Activated CD4-positive, alpha-beta T cell treated with anti-CD3 and anti-CD28 coated beads, Interleukin-2, Interleukin-6, amounts not matched to agents 100 ng/mL and 50 ng/mL, durations not matched to agents 16 hours and 8 hours (primary cell): ENCODE data around the gene TUBB2B.

Experiments used
- DNase-seq: peaks from one replicate; pipeline ENCODE4 v3.0.0-alpha.2; 2020

Gene TUBB2B

DNA sequence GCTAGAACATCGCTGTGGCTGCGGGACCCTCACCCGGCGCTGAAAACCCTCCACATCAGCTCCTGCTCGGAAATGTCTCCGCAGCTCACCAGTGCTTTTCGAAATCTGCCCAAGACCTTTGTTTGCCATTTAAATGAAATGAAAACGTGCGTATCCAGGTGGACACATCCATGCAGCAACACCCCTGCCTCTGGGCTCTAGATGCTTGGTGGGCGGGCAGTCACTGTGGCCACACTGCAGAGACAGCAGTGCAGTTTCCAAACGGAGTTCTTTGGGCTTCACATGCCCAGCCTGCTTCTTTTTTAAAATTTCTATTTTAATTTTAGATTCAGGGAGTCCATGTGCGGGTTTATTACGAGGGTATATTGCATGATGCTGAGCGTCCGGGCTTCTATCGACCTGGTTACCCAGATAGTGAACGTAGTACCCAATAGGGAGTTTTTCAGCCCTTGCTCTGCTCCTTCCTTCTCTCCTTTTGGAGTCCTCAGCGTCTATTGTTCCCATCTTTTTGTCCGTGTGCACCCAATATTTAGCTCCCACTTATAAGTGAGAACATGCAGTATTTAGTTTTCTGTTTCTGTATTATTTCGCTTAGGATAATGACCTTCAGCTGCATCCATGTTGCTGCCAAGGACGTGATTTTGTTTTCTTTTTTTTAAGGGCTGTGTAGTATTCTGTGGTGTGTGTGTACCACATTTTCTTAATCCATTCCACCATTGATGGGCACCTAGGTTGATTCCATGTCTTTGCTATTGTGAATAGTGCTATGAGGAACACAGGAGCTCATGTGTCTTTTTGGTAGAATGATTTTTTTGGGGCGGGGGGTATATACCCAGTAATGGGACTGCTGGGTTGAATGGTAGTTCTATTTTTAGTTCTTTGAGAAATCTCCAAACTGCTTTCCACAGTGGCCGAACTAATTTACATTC is 4.8 kb upstream of the TUBB2B start:
- no peak for DNase-seq

DNA sequence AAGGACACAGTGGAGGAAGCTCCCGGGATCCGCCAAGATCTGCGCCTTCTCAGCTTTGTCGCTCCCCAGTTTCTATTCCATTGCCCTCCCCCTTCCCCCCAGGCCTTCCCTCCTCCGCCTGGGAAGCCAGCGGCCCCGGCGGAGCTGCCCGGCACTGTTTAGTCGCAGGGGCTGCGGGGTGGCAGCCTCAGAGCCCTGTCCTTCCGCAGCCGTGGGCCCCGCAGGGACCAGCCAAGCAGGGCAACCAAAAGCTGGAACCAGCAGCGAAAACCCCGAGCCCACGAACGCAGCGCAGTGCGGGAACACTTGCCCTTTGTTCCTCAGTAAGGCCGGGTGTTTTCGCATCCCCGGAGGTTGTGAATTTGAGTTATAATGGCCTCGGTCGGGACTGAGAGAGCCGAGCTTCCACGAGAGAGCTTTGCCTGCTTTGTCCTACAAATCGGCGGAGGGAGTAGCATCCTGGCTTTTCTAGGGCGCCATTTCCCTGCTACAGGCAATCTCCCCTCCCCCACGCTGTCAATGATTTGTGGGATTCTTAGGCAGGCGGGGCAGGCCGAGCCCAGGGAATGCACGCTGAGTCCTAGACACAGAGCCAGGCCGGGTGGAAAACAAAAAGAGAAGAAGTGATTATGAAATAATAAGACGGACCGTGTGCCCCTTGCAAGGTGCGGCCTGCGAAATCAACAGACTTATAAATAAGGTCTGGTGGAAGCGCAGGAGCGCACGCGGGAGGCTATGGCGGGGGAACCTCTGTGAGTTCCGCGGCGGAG is 4.0 kb upstream of the TUBB2B start:
- DNase-seq, result no peak

DNA sequence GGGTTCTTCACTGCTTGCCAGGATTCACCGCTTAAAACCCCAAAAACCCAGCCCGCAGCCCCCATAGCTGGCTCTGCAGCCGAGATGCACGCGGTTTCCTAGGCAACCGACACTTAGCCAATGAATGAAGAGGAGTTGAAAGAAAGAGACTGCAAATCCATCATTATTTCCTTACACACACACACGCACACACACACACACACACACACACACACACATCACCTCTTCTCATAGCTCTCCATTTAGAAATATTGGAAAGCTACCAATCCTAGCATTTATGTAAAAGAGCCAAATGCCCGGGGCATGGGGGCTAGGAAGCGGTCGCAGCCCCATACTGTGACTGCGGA is 3.4 kb upstream of the TUBB2B start:
- DNase-seq, result no peak

DNA sequence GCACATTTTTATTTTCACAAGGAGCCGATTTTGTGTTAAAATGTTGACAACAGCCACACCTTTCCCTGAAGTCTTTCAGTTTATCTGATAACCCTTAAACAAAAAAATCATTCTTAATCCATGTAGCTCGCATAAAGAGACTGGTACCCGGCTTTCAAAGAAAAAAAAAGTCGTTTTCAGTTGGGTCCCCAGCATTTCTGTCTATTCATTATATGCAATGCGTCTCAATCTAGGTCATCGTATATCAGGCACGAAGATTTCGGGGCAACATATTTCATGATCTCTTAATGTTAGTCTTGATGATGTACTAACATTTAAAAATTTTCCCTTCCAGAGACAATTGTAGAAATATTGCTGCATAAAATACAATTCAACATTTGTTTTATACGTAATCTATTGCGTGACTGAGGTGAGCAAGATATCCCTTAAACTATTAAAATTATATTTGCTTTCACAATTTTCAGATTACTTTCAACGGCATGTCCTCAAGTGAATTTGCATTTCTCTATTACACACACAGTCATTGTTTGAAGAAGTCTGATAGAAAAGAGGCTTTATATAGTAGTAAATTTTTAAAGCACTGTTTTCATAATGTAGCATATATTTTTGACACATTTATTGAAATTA is 2.9 kb upstream of the TUBB2B start:
- no peak for DNase-seq

DNA sequence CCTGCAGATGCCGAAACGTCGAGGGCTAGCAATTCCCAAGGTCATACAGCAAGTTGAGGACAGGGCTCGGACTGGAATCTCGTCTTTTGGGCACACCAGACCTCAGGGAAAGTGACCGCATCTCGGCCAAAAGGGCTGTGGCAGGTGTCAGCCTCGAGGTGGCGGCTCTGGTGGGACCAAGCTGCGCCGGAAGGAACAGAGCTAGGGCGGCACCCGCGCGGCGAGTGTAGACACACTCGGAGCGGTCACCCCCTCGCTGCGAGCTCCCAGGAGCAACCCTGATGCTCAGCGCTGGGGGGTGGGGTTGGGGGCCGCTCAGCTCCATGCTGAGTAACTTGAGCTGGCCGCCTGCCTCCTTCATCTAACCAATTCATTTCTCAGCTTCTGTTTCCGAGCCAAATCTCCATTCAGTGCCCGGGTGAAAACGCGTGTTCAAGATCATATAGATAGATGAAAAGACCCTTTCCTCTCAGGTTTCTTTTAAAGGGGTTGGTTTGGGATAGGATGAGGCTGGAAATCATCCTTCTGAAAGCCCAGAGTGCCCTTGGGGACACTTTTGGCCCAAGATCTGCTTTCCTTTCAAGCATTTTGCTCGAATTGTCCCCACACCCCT is 2.2 kb upstream of the TUBB2B start:
- DNase-seq, result peak; percentile 24

DNA sequence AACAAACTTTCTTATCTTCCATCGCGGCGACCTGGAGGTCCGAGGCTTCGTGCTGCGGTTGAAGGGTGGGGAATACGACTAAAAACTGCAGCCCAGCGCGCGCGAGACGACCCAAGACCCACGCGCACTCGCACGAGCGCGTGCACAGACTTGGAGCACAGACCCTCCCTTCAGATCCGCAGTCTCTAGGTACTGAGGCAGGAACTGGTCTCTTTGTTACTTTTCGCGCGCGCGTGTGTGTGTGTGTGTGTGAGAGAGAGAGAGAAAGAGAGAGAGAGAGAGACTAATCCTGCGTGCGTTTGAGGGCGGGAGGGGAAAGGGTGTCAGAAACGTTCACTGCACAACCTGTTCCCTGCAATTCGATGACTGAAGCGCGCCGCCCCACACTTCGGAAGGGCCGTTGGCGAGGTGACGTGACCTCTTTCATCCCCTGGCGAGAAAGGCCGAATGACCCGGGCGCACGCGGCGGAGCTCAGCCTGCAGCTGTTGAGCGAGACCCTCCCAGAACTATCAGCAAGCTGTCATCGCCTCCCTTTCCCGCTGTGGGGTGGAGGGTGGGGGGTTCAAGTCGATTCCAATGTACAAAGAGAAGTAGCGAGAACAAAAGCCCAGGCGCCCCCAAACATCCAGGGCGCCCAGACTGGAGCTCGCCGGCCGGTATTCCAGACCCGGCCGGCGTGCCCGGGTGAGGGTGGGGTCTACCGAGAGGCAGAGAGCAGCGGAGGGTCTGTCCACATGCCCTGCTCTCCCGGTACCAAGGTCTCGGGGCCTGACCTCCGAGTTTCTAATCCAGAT is 1.5 kb upstream of the TUBB2B start:
- DNase-seq, result peak; percentile 30

DNA sequence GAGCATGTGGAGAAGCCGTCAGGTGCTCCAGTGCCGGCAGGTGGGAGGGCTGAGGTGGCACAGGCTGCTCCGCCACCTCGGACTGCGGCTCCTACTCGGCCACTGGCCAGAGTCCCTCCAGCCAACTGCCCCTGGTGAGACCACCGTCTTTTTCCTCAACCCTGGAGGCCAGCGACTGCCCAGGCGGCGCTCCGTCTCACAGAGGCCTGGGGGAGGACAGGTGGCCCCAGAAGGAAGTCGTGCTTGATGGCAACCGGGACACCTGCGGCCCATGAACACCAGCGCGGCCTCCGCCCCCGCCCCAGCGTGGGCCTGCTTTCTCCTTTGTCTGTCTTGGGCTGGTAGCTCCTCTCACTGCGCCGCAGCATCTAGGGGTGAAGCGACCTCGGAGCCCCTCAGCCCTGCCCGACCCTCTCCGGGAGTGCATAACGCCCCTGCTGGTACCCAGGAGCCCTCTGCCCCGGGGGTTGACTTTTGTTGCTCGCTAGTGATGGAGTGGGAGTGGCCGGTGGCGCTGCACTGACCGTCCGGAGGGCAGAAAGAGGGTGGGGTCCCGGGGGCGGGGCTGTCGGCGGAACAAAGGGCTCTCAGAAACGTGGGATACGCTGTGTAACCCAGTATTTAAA is 706 bp upstream of the TUBB2B start:
- no peak for DNase-seq

DNA sequence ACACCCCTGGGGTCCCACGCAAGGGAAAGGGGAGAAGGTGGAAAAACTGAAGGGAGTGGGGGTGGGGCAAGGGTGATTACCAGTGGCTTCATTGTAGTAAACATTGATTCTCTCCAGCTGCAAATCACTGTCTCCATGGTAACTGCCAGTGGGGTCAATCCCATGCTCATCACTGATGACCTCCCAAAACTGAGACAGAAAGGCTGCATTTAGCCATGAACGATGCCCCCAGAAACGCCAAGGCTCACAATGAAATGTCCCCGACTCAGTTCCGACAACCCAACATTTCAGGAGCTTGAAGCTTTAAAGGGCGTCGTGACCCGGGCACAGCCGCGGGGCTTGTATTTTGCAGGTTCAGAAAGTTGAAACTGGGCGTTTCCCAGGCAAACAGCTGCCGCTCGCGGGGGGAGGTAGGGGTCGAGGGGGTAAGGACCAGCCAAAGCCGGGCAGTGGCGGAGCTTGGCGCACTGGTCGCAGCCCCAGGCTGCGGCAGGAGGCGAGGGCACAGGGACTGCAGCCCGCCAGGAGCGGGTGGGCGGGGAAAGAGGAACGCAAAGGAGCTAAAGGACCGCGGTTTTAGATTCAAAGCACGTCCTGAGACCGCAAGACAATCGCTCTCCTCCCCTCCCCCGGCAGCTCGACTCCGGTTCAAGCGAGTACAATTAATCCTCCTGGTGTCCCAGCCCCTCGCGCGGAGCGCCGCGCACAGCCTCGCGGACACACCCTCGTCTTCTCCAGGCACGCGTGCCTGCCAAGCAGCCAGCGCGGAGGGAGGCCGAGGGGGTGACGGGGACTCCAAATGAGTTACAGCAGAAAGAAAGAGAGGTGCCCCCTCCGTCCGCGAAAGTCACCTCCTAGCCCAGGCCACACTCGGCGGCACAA is 731 bp downstream of the TUBB2B start:
- DNase-seq, result peak; percentile 17

DNA sequence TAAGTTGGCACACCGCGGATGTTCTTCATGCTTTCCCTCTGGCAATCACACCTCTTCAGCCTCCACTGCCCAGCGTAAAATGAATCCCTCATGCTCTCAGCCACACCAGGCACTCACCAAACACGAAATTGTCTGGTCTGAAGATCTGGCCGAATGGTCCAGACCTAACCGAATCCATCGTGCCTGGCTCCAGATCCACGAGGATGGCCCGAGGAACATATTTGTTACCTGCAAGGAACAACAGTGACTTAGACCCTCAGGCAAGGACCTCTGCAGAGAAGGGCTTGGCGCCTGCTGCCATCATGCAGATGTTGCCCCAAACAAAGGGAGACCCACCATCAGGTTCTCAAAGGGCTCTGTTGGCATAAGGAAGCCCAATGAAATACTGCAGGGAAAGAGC is 1.4 kb downstream of the TUBB2B start:
- DNase-seq, result no peak

DNA sequence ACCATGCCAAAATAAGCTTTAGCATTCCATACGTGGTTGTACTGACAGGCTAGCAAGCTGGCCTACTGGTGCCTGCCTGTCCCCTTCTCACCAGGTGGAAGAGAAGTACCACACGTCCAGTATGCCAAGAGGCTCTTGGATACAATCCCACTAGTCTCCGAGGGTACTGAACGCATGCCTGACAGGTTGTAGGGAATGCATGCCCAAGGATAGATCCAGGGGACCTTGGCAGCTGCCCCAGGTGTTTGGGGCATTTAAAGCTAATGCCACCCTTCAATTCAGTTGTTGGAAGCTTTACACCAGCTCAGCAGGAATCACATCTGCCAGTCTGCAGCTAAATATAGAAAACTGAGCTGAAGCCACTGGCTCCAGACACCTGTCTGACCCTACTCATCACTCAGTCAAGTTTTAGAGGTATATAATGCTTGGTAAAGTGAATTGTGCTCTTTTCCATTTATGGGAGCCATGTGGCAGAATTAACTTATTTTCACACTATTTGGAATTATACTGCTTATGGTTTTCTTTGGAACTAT is 4.9 kb downstream of the TUBB2B start:
- DNase-seq, result no peak

DNA sequence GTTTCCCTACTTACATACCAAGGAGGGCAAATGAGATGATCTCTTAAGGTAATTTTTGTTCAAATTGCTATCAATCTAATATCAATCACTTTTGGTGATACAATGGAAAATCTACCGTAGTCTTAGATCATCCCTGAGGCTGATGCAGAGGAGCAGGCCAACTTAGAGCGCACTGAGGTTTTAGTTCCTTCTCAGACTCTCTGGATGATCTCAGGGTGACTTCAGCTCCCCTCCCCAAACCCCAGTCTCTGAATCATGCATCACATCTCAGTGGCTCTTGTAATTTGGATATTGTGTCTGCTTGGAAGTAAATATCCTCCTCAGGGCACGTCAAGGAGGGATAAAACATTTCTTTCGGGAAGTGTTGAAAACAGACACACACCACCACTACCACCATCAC is 5.9 kb downstream of the TUBB2B start:
- DNase-seq, result no peak

DNA sequence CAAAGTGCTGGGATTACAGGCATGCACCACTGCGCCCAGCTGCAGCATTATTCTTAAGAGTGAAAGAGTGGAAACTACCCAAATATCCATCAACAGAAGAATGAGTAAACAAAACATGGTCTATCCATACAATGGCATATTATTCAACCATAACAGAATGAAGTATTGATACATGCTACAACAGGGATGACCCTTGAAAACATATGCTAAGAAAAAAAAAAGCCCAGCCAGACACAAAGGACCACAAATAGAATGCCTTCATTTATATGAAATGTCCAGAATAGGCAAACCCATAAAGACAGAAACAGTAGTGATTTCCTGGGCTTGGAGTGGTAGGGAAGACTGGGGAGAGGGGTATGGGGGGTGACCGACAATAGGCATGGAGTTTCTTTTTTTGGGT is 7.1 kb downstream of the TUBB2B start:
- DNase-seq, result no peak

DNA sequence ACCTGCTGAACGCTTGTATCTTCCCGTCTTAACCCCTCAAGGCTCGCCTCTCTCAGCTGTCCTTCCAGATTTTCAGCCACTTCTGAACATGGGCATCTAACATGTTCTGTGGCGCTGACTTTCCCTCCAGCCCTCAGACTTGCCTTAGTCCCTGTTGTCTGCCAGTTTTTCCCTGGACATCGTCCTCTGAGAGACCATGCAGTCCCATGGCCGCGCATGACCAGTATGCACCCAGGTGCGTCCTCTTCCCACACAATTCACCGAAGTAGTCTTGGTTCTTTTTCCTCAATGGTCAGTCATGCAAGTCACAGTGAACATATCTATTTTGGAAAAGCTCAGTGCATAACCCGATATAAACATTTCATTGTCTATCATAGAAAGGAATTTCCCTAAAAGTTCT is 9.2 kb downstream of the TUBB2B start:
- DNase-seq, result no peak

DNA sequence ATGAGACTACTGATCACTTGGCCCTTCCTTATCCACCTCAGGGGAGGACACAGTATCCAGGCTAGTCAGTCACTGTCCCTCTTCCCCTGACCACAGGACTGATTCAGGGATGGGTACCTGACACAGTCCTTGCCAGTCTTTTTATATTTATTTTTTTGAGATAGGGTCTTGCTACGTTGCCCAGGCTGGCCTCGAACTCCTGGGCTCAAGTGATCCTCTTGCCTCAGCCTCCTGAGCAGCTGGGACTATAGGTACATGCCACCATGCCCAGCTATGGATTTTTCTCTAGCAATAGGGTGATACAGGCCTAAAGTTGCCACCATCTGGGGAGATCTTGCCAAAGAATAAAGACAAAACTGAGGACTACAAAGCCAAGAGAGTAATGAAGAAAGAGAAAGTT is 10.2 kb downstream of the TUBB2B start:
- no peak for DNase-seq

DNA sequence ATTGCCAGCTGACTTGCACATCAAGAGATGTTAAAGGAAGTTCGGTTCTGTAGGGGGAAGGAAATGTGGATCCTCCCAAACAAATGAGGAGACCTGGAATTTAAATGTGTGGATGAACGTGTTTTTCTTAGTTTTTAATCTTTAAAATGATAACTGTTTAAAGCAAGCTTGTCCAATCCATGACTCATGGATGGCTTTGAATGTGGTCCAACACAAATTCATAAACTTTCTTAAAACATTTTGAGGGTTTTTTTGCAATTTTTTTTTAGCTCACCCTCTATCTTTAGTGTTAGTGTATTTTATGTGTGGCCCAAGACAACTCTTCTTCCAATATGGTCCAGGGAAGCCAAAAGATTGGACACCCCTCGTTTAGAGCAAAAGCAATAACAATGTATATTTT is 12.6 kb downstream of the TUBB2B start:
- no peak for DNase-seq

DNA sequence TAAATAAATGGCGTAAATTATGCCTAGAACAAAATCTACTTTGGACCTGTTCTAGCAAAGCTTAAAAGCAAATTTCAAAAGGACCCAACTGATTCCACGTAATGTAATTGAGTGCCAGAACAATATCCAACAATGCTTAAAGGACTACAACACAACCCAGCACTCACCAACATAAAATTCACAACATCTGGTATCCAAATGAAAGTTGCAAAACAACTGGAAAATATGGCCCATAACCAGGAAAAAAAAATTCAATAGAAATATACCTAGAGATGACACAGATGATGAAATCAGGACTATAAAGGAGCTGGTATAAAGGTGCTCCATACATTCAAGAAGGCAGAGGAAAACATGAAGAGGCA is 14.1 kb downstream of the TUBB2B start:
- DNase-seq, result no peak

DNA sequence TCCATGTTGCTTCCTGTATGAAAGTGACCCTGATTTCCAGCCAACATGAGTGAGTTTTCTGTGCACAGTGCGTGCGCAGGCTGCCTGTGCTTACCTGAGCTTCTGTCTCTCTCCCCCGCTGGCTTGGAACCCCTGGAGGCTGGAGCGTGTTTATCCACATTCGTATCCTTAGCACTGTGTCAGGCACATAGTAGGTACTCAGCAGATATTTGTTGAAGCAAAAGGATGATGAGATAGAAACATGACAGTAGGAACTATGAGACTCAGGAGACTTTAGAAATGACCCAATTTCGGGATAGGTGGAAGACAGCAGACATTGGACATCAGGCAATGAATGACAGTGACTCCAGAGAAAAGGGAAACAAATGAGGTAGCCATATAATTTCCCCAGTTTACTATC is 15.2 kb downstream of the TUBB2B start:
- no peak for DNase-seq

DNA sequence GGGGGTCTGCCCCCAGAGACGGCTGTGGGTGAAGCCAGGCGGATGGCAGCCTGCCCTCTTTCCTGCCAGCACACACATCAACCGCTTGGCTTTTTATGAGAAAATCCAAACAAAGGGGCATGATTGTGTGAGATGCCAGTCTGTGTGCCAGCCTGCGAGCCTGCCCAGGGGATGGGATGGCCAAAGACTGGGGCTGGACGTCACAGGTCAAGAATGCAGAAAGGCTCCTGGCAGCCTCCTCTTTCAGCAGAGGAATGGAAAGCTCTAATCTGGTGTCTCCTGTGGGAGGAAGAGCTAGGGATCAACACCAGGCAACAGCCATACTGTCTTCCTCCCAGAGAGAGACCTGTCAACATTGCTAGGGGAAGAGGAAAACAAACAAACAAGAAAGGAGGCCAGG is 15.8 kb downstream of the TUBB2B start:
- no peak for DNase-seq

DNA sequence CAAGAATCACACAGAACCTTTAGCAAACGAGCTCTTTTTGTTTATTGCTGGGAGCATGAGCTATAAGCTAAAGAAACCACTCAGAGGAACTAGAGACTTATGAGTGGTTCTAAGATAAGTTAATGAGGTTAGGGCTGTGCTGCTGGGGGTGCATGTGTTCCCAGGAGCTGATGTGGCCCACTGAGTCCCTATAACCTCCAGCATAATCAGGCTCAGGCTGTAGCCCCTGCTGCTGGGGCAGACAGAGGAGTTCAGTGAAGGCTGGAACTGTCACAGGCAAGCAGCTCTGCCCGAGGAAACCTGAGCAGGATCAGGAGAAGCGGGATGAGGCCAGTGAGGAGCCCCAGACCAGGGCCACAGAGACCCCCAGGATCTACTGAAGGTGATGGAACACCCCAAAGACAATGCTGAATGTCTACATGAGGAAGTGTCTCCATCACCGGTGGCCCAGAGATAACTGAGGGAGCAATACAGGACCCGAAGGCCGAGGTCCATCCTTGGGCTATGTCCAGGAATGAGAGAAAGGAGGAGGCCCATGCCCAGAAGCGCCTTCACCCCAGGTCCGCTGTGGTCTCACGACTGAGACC is 17.3 kb downstream of the TUBB2B start:
- DNase-seq, result no peak
